ENCODE data around the gene PLAGL2.

Gene PLAGL2

DNA sequence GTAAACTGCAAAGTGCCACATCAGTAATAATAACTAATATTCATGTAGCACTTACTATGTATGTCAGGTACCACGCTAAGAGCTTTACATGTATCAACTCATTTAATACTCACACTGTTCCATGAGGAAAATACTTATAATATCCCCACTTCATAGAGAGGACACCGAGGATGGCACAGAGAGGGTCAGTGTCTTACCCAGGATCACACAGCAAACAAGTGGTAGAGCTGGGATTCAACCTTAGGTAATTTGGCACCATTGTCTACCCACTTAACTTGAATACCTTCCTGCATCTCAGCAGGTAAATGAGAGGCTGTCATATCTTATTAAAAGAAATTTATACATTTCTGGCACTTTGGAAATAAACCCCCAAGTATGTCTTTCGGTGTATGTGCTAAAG is 8.2 kb upstream of the PLAGL2 start:
- Histone ChIP-seq H3K4me1 (peaks cover 3% of the 10 kb centered on the region), H3K27me3 (no peaks in the 10 kb centered on the region), H3K36me3 (peaks cover 57% of the 10 kb centered on the region), H3K4me3 (ENCODE audit: low read depth, low read length) (no peak overlapping the region), H3K9me3 (no peaks in the 10 kb centered on the region)
- TF ChIP-seq, protein P1, sequence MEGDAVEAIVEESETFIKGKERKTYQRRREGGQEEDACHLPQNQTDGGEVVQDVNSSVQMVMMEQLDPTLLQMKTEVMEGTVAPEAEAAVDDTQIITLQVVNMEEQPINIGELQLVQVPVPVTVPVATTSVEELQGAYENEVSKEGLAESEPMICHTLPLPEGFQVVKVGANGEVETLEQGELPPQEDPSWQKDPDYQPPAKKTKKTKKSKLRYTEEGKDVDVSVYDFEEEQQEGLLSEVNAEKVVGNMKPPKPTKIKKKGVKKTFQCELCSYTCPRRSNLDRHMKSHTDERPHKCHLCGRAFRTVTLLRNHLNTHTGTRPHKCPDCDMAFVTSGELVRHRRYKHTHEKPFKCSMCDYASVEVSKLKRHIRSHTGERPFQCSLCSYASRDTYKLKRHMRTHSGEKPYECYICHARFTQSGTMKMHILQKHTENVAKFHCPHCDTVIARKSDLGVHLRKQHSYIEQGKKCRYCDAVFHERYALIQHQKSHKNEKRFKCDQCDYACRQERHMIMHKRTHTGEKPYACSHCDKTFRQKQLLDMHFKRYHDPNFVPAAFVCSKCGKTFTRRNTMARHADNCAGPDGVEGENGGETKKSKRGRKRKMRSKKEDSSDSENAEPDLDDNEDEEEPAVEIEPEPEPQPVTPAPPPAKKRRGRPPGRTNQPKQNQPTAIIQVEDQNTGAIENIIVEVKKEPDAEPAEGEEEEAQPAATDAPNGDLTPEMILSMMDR (IDR thresholded peaks at IDR 0.05; ENCODE audit: low read depth, low read length), result no peak
- DNase-seq, result no peak

DNA sequence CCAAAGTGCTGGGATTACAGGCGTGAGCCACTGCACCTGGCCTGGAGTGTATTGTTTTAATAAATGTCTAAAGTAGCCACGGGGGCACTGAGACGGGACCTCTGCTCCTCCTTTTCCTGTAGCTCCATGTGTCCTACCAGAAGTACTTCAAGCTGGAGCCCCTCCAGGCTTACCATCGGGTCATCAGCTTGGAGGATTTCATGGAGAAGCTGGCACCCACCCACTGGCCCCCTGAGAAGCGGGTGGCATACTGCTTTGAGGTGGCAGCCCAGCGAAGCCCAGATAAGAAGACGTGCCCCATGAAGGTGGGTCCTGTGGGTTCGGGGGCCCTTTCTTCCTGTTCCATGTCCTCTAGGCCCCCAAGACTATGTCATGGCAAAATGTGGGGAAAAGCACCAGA is 7.6 kb upstream of the PLAGL2 start:
- Histone ChIP-seq H3K36me3 (peaks cover 53% of the 10 kb centered on the region), H3K4me3 (ENCODE audit: low read depth, low read length) (no peak overlapping the region), H3K27me3 (no peaks in the 10 kb centered on the region), H3K9me3 (no peaks in the 10 kb centered on the region), H3K4me1 (peaks cover 3% of the 10 kb centered on the region)
- TF ChIP-seq, protein P1 (IDR thresholded peaks at IDR 0.05; ENCODE audit: low read depth, low read length), result no peak
- DNase-seq, result no peak

DNA sequence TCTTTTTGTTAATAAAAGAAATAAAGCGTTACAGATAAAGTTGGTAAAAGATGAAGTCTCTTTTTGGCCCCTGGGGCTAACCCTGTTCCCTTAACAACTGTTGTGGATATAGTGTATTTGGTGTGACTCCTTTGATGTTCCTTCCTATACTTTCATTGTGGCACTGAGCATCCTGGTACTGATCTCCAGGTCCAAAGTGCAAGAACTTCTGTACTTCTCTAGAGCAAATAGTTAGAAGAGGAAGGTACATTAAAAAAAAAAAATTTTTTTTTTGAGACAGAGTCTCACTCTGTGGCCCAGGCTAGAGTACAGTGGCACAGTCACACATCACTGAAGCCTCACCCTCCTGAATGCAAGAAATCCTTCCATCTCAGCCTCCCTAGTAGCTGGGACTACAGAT is 6.3 kb upstream of the PLAGL2 start:
- no peaks in the 10 kb centered on the region for H3K27me3 ChIP-seq
- peaks cover 46% of the 10 kb centered on the region for H3K36me3 ChIP-seq
- no peak overlapping the region for H3K4me3 ChIP-seq (ENCODE audit: low read depth, low read length)
- DNase-seq, result no peak
- peaks cover 3% of the 10 kb centered on the region for H3K4me1 ChIP-seq
- TF ChIP-seq, protein P1 (IDR thresholded peaks at IDR 0.05; ENCODE audit: low read depth, low read length), result no peak
- H3K9me3 ChIP-seq, result no peaks in the 10 kb centered on the region

DNA sequence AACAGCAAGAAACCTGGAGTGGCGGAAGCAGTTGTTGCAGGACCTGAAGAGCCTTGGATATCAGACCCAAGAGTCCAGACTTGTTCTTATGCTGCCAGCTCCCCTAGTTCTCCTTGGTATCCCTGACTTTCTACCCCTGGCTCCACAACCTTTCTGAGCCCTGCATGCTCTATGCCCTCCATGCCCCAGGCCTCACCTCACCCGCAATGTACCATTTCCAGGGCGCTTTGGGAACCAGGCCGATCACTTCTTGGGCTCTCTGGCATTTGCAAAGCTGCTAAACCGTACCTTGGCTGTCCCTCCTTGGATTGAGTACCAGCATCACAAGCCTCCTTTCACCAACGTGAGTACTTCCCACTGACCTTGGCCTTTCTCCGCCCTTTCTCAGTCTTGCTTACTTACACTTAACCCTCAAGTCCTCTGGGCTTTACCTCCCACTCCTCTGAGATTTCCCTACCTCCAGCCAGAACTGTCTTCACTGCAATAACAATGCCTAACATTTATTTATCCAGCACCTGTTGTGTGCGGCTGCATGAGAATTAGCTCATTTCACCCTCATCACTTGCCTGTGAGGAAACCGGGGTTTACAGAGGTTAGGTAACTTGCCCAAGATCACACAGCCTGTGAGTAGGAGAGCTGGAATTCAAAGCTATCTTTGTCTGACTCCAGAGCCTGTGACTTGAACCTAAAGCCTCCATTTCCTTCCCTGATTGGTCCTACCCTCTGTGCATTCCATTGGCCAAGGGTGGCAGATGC is 2.5 kb upstream of the PLAGL2 start:
- H3K9me3 ChIP-seq, result no peaks in the 10 kb centered on the region
- H3K36me3 ChIP-seq, result peaks cover 12% of the 10 kb centered on the region
- no peaks in the 10 kb centered on the region for H3K27me3 ChIP-seq
- DNase-seq, result no peak
- TF ChIP-seq, protein P1 (IDR thresholded peaks at IDR 0.05; ENCODE audit: low read depth, low read length), result no peak
- no peak overlapping the region for H3K4me3 ChIP-seq (ENCODE audit: low read depth, low read length)
- peaks cover 6% of the 10 kb centered on the region; the same call in 1 of the 2 replicates for H3K4me1 ChIP-seq

DNA sequence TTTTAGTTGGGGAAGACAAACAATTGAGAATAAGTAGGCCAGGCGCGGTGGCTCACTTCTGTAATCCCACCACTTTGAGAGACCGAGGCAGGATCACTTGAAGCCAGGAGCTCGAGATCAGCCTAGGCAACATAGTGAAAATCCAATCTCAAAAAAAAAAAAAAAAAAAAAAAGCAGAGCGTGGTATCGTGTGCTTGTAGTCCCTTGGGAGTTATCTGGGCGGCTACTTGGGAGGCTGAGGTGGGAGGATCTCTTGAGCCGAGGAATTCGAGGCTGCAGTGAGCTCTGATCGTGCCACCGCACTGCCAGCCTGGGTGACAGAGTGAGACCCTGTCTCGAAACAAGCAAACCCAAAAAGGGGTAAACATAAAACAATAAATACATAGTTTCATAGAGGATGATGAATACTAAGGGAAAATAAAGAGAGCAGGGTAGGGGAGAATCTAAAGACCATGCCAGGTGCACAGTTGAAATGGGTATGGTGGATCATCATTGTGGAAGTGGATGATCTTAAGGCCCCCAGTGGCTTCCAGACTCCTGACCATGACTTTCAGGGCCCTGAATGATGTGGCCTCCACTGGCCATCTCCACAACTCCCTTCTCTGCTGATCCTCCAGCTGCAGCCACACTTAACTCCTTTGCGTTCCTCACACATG is 1.1 kb upstream of the PLAGL2 start:
- peak overlapping the region; percentile 100 for H3K4me3 ChIP-seq (ENCODE audit: low read depth, low read length)
- no peak for DNase-seq
- H3K4me1 ChIP-seq, result peaks cover 6% of the 10 kb centered on the region; the same call in 1 of the 2 replicates

More for the DNA sequence above, 1.1 kb upstream of the PLAGL2 start:
- Histone ChIP-seq H3K27me3 (no peaks in the 10 kb centered on the region), H3K9me3 (no peaks in the 10 kb centered on the region), H3K36me3 (peaks cover 10% of the 10 kb centered on the region)
- TF ChIP-seq, protein P1 (IDR thresholded peaks at IDR 0.05; ENCODE audit: low read depth, low read length), result no peak

Data from BE2C (cell line).